Right lung (tissue), 5 donors: ENCODE measurements around the gene POLD4. TPM values are rescaled to one million over a fixed set of nuclear protein-coding genes. Genes with fewer than 3 reads are reported as not detected.

Experiments used
- DNase-seq, 2 donors: peaks; one replicate each; pipeline ENCODE4 v3.0.0-alpha.2; 2013
- polyA plus RNA-seq, 5 donors: library from polyadenylated mRNA; unstranded; fragments of 120-200 nt; gene quantifications; one replicate each; pipeline versions ENCODE4 v1.2.1 to v1.2.3, GENCODE V29; 2013; ENCODE audit warnings: inconsistent platforms in 1 of 5, low replicate concordance in 1 of 5; ENCODE audit not compliant: insufficient read length in 5 of 5, insufficient read depth in 1 of 5

Gene POLD4
- polyA plus RNA-seq, 5 donors = 21.3 to 40.2 (median 35.8) TPM

DNA sequence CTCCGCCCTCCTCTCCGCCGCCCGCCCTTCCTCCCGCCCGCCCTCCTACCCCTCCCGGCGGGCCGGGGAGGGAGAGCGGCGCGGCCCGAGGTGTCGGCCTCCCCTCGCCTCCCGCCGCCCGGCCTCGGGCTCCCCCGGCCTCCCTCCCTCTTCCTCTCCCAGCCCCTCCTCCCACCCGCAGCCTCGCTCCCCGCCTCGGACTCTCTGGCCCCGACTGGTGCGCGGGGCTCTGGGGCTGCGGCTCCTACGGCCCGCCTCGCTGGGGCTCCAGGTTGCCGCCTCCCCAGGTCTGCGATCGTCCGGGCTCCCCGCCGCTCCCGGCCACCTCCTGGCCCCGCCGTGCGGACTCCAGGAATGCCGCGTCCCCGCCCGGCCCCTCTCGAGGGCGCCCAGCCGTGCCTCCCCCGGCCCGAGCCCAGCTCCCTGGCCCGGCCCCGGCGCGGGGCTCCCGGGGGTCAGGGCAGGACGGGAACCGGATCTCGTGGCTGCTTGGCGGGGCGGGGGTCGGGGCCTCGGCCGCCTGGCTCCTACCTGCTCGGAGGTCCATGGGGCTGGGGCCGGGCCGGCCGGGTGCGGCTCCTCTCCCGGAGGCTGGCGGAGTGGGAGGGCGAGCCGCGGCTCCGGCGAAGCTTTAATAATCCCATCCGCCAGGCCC is 19.8 kb upstream of the POLD4 start, which contains the start of gene CLCF1:
Gene CLCF1, minus strand, starts transcription at position 606 of the 655 bp plus-strand sequence. Its CDS starts 59 bp downstream, at position 547.
- DNase-seq = peak in 1 of 2 donors; percentile 80

DNA sequence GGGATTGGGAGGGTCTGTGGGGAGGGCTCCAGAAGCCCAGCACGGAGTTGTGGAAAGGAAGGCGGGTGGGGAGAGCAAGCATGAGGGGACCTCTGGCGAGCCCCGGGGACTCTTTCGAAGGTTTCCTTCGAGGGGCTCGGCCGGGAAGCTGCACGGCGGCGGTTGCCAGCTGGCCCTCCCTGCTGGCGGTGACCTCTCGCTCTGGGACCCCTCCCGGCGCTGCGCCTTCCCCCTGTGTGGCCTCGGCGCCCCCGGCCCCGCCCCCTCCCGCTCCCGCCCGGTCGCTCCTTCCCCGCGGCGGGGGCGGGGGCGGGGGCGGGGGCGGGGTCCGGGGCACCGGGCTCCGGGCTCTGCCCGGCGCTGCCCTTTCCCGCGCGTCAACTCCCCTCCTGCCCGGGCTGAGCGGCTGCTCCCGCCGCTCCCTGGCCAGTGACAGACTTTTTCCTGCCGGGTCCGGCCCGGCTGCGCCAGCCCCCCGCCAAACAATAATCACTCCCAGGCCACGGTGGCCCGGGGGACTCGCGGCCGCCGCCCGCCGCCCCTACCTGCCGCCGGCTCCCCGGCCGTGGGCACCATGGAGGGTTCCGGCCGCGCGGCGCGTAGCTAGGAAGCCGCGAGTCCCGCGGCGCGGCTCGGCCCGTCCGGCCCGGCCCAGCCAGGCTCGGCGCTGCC is 19.1 kb upstream of the POLD4 start:
- DNase-seq = no peak

DNA sequence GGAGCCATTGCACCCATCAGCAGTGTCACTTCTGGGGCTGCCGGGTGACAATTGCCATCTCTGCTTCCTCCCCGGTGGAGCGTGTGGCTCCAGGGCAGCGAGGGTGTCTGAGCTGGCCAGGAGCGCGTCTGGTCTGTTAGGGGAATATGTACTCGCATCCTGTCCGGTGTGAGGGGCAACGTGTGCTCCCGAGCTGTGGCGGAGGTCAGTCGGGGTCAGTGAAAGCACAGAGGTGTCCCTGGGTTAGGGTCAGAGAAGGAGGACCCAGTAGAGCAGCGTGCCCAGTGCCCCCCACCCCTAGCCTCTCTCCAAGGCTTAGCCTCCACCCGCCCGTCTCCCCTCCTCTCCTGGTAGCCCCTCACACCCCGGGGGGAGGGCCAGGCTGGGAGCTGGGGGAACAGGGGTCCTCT is 18.6 kb upstream of the POLD4 start:
- DNase-seq = no peak

DNA sequence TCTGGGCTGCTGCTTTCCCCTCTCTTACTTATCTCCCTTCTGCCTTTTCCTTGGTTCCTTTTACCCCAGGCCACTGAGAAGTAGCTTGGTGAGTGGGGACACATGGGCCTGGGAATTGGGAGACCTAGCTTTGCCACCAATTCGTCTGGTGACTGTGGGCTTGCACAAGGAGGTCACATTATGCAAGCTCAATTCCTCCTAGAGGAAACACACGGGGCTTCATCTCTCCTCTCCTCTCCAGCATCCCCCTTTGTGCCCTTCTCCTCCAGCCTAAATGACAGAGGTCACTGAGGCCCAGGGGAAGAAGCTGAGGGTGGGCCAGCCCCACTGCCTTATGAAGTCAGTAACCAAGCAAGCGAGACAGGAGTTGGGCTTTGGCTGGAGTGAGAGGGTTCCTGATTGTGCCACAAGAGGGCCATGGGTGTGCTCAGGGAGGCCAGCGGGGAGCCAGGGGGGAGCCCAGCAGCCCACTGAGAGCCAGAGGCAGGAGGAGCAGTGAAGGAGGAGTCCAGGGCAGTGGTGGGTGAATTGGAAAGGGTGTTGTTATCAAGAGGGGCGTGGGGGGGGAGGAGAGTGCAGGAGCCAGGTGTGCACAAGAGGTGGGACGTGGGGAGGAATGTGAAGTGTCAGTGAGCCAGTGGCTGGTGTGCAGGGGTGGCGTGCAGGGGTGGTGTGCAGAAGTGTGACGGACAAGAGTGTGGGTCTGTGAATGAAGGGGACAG is 18.0 kb upstream of the POLD4 start:
- no peak for DNase-seq

DNA sequence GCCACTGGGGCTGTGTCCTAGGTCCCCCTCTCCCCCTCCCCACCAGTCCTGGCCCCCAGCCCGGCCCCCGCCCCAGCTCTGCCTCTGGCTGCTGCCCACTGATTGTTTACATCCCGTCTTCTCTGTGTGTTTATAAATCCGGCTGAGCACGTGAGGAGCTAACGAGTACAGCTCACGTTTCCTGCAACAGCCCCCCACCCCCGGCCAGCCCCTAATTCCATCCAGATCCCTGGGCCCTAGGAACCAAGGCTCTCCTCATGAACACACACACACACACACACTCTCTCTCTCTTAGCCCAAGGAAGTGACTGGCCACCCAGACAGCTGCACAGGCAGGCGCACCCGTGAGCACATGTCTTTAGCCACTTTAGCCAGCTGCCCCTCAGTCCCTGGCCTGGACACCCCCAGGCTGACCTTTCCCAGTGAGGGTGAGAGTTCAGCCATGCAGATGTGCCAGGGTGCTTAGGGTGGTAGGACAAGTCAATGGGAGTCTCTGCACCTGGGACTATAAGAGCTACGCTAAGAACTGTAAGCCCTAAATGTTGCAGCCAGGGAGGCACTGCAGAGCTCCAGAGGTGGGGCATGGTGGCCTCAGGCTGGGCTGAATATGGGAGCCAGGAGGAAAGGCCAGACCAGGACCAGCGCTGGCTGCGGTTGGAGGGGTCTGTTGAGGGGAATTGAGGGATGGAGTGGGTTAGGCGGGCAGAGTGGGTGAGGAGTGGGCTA is 17.2 kb upstream of the POLD4 start:
- peak in 1 of 2 donors; percentile 71 for DNase-seq

DNA sequence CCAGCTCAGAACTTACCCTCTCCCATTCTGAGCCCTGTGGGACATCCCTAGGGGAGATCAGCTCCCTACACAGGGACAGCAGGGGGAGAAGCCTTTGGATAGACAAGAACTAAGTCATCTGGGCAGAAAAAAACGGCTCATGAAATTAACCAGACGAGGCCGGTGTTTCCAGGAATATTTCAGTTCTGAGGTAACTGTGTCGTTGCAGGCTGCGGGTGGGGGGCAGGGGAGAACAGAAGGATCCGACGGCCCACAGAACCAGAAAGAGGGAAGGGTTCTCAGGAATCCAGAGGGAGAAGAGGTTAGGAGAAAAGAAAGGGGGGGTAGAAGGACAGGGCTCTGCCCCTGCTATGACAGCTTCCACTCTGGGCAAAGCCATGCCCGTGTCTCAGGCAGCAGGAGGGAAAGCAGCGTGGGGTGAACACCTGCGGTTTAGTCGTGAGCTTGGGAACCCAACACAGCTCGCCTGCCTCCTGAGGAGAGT is 16.5 kb upstream of the POLD4 start:
- DNase-seq = no peak

DNA sequence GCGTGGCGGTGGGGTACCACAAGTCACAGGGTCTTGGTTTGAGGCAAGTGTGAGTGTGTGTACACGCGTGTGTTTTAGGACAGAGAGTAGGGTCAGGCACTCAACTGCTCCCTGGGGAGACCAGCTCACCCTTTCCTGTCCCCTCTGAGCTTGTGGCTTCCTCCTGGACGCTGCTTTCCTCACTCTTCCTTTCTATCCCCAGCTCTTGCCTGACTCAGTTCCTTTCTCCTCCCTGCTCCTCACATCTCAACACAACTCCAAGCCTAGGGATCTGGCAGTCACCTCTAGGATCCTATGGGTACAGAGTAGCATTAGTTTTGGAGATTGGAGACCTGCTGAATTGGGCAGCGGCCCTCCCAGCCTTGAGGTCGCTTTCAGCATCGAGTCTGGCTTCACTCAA is 15.9 kb upstream of the POLD4 start:
- DNase-seq = no peak

DNA sequence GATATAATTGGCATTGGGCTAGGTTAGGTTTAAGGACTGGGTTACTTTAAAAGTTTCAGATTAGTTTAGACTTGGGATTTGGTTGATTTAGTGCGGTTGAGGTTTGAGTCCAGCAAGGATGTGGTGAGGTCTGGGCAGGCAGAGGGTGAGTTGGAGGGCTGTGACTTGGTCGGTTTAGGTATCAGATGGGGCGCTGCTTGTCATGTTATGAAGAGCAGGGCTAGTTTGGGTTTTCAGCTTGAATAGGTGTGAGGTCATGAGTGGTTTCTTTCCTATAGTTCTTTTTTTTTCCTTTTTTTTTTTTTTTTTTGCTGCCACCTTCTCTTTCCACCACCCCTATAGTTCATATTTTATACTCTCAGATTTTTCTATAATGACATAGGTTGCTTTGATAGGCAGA is 15.3 kb upstream of the POLD4 start:
- no peak for DNase-seq

DNA sequence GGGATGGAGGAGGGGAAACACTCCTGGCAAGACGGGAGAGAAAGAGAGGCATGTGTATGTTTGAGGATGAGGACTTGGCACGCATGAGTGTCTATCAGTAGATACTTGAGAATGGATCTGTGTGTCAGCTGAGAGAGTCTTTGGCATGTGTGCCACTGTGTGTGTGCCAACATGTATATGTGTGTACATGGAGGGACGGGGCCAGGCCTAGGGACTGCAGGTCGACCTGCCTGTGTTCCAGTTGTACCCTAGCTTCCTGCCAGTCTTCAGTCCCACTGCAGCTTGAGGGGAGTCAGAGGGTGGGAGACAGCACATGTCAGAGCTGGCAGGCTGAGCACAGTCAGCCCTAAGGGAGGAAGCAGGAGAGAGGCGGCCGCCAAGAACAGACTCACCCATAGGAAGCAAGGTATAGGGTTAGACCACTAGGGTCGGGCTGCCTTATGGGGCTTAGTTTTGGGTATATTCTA is 14.4 kb upstream of the POLD4 start:
- no peak for DNase-seq

DNA sequence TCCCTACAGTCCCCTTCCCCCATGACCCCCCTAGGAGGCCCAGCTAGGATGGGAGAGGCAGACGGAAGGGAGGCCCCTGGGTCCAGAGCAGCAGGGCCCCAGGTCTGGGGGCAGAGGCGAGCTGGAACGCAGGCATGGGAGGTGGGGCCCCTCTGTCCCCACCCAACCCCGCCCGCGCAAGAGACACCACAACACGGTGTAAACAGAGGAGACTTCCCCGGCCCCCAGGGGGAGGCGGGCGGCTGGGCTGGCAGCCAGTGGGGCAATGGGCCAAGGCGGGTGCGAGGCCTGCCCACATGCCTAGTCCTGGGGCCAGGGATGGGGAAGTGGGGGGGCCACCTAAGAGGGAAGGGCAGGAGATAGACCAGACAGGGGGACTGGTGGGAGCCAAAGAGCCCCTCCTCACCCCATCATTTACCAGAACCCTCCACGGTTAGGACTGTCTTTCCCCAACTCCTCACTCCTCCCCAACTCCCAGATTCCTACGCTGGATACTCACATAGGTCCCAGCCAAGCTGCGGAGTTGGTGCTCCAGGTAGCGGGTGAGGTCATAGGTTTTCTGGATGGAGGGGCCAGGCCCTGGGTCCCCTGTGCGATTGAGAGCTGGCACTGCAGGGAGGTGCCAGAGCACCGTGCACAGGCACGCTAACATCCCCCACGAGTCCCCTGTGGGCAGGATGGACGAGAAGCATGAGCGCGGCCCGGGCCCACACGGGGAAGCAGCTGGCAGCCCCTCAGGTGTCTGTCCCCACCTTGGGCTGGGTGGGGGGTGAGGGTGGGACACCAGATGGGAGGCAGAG is 13.8 kb upstream of the POLD4 start:
- no peak for DNase-seq

DNA sequence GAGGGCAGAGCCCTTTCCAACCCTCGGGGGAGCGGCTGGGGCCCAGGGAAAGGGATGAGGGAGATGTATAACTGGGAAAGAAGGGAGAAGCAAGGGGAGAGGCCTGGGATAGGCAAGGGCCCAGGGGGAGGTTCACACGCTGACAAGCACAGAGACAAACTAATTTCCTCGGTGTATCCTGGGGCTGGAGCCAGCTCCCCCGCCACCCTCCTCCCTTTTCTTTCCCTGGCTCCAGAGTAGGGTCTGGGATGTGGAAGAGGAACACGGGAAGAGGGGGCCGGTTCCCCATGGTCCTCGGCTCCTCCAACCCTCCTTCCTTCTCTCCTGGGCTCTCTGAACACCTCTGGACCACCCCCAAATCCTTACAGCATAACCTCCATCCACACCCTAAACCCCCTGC is 13.2 kb upstream of the POLD4 start:
- DNase-seq = no peak

DNA sequence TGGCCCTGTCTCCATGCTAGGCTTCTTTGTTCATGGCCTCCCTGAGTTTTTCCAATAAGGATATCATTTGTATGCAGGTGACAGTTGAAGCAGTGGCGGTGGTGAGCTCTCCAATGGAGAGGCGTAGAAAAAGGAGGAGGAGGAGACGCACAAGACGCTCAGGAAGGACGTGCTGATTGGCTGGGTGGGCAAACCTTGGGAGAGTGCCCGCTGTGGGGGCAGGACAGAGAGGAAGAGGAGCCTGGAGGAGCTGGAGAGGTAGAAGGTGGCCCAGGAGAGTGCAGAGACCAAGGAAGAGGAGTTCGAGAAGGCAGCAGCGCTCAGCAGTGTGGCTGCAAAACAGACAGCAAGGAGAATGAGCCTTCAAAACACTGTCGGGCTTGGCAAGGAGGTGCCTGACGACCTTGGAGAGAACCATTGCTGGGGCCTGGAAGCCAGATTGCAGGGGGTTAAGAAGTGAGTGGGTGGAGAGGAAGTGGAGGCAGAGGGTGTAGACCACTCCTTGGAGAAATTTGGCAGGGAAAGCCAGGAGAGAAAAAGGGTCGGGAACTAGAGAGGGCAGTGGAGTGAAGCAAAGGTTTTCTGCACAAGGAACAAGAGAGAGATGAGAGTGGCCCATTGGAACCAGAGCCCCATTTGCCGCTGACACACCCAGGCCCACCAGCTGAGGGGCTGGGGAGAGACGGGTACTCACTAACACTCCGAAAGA is 12.5 kb upstream of the POLD4 start:
- no peak for DNase-seq

DNA sequence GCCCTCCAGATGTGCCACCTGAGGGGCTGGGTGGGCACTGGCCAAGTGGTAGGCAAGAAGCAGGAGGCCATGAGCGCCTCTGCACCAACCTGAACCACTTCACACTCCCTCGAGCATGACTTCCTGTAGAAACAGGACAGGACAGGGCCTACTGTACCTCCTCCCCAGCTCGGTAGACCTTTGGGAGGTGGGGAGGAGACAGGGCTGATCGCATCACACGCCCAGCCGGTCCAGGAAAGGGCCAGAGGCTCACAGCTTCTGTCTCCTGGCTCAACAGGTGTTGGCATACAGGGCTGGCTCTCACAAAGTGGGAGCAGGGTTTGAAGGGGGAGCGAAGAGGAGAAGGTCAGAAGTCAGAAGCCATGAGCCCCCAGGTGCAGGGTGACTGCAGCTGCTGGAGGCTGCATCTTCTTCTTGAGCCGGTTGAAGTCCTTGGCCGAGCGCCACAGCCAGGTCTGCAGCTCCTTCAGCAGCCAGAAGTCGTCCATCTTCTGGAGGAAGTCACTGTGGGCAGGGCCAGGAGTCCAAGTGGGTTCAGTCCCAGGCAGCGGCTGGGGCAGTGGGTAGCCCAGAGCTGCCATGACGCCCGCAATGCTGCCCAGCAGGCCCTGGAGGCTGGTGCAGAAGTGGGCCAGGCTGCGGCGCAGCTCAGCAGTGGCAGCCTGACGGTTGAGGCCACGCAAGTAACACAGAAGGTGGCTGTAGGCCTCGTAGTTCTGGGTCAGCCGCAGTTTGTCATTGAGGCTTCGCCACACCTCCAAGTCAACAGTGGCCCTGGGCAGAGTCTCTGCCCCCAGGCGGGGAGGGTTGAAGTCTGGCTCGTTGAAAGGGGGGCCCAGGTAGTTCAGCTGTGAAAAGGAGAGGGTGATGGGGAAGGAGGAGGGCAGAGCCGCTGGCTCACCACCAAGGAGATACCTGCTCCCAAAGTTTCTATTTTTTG is 11.7 kb upstream of the POLD4 start:
- DNase-seq = no peak

DNA sequence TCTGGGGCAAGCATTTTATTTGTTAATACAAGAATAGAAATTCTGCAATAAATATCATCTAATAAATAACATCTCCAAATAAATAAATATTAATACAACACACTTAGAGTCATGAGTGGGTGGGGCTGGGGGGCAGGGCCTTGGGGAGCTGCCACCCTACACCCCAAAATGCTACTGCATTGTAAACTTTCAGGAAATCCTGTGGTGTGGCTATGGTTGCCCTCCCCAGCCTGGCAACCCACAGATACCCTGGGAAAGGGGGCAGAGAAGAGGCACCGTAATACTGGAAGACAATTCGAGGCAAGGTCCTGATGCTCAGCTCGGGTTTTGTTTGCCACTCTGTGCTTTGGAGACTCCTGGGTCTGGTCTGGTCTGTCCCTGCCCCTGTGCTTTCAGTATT is 10.8 kb upstream of the POLD4 start:
- no peak for DNase-seq

DNA sequence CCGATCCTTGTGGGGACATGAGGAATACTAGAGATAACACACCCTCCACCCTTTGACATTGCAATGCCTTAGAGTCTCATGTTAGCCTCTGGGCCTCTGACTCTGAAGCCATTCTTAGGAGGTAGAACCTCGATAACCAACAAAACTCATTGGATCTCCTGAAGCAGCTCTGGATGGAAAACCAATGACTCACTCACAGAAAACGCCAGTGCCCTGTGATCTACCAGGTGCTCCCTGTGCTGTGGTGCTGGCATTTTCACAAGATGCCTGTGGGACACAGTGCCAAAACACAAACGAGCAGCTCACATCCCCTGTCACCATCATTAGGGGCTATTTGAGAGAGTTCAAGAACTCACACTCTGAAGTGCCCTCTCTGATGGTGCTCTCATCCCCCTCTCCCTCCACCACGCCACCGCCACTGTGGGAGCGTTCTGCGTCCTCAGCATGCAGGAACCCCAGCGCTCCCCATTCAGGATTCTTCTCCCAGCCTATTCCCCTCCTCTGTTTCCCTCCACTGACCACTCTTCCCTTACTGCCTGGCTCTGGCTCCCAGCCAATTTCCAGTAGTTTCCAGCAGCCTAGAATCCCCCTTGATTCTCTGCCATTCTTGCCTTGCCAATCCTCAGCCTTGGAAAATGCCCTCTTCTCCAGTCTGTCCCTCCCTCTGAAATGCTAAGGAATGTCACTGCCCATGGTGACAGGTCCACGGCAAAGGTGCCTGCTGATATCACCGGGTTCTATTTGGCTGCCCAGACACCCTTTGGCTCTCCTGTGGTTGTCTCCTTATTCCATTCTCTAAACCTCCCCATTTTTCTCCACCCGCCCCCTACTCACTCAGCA is 4.7 kb upstream of the POLD4 start:
- DNase-seq = no peak

DNA sequence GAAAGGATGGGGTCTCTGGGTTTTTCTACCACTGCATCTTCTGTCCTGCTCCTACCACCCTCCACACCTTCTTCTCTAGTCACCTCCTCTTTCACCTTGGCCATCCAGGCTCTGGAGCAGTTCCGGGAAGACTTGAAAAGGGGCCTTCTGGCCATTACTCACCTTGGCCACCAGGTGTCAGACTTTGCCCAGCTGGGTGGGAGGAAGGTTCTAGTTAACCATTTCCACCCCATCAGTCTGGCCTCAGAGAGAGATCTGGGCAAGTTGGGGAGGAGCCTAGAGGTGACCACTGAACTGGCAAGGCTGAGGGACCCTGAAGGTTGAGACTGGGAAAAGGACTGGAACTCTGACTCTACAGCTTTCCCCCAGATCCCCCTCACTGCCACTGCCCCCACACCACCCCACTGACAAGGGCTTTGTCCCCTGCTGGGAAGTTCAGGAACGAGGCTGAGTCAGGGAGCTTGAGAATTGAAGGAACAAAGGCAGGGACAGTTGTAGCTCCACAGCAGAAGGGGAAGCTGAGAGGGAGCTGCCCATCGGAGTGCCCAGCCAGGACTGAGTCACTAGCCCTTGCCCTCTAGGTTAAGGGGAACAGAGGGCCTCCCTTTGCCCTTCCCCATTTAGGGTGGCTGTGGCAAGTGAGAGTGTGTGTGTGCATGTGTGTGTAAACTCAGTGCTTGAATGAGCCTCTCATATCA is 3.7 kb upstream of the POLD4 start:
- DNase-seq = no peak

DNA sequence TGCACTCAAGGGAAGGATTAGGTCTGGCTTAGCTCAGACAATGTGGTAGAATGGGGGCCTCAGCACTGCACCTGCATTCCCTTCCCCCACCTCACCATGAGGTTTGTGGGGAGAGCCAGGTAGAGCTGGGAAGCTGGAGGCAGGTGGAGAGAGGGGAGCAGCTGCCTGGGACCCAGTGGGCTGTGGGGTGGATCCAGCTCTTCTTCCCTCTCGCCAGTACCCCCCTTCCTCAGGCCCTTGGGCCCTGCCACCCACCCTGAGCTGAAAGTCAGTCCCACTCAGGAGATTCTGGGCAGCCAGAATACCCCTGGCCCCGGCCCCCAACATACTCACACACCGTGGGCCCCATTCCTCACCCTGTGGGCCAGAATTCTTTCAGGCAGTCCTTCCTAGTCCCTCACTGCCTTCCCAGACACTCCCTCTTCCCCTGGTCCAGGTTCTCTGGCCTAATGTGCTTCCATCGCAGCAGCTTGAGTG is 3.1 kb upstream of the POLD4 start:
- no peak for DNase-seq
